Lung (tissue), 12 donors: Measurements from ENCODE around the gene GALM. TPM values are rescaled to one million over a fixed set of nuclear protein-coding genes. Genes with fewer than 3 reads are reported as not detected.

Source experiments
- ATAC-seq: fragments of 200-7000 bp; cut with Tn5 transposase; one replicate; pipeline ENCODE4 v1.9.1; 2020; ENCODE audit warnings: moderate number of reproducible peaks; ENCODE audit not compliant: insufficient read depth, low FRiP score
- DNase-seq, 3 donors: peaks; one replicate each; pipeline ENCODE4 v3.0.0-alpha.2; 2013 to 2017
- H3K27ac ChIP-seq, 2 donors: one replicate each; pipeline ENCODE4 v1.5.1; 2013; ENCODE audit warnings: mild to moderate bottlenecking in 2 of 2, moderate library complexity in 2 of 2, control low read depth in 1 of 2, inconsistent platforms in 1 of 2, low read depth in 1 of 2, low read length in 1 of 2
- H3K27me3 ChIP-seq, 3 donors: one replicate each; pipeline ENCODE4 v1.5.1; 2013; ENCODE audit warnings: low read length in 2 of 3; ENCODE audit not compliant: control insufficient read depth in 3 of 3, insufficient read depth in 3 of 3
- H3K36me3 ChIP-seq, 4 donors: one replicate each; pipeline ENCODE4 v1.5.1; 2013; ENCODE audit warnings: low read length in 4 of 4, mild to moderate bottlenecking in 1 of 4, moderate library complexity in 1 of 4; ENCODE audit not compliant: control insufficient read depth in 4 of 4, insufficient read depth in 4 of 4
- H3K4me1 ChIP-seq, 5 donors: one replicate each; pipeline ENCODE4 v1.5.1; 2013; ENCODE audit warnings: low read length in 5 of 5, mild to moderate bottlenecking in 2 of 5, moderate library complexity in 1 of 5; ENCODE audit not compliant: control insufficient read depth in 5 of 5, insufficient read depth in 5 of 5
- H3K4me3 ChIP-seq: one replicate; pipeline ENCODE4 v1.5.1; 2013; ENCODE audit warnings: mild to moderate bottlenecking, control low read depth, moderate library complexity
- H3K9ac ChIP-seq, 2 donors: one replicate each; pipeline ENCODE4 v1.5.1; 2013; ENCODE audit warnings: low read length in 2 of 2, control low read depth in 1 of 2; ENCODE audit not compliant: insufficient read depth in 1 of 2
- H3K9me3 ChIP-seq, 4 donors: one replicate each; pipeline ENCODE4 v1.5.1; 2013; ENCODE audit warnings: low read length in 3 of 4, mild to moderate bottlenecking in 1 of 4, moderate library complexity in 1 of 4; ENCODE audit not compliant: control insufficient read depth in 4 of 4, insufficient read depth in 3 of 4
- CTCF ChIP-seq: IDR thresholded peaks from 2 replicates; pipeline ENCODE4 v1.5.1; 2012; ENCODE audit warnings: mild to moderate bottlenecking; ENCODE audit errors: control extremely low read depth, extremely low read depth
- WGBS, 2 donors: extraction: QIAGEN DNeasy Blood & Tissue Kit; methylation state at CpG; one replicate each; pipeline ENCODE4 v1.1.7; 2013; 5-methylcytosine and 5-hydroxymethylcytosine counted together
- polyA plus RNA-seq, 2 donors: library from polyadenylated mRNA; stranded (reverse); fragments of 200-250 nt; gene quantifications; one replicate each; pipeline ENCODE4 v1.2.1, GENCODE V29; 2013
- total RNA-seq, 2 donors: library from RNA; depleted of rRNA in 1 of 2; stranded (reverse); fragments of >200 nt in 1 of 2; gene quantifications; one replicate each; pipeline ENCODE4 v1.2.1, GENCODE V29; 2014 to 2021
- donor health status: control.
- donor health status: control.
- donor health status: Bipolar disorder and iron deficiency.
- donor health status: healthy.
- donor health status: DM: yes; HTN: yes; CAD: no.

Gene GALM
- total and polyA plus RNA-seq, 4 donors, result 7.6 to 25.5 (median 14.1) TPM

- no peak for ATAC-seq
- no peaks in the 10 kb centered on the region for H3K36me3 ChIP-seq
- 76 to 84% methylated on average over 10 of the region's 10 CpGs for WGBS, 2 donors
These were observed 12.0 kb upstream of the GALM start for GRCh38 chr2:38653715-38654527.

GRCh38 chr2:38654528-38655381 is 11.2 kb upstream of the GALM start:
- DNase-seq, result no peak
- no peak for TF ChIP-seq CTCF
- Histone ChIP-seq H3K4me3 (no peak overlapping the region), H3K9me3 (no peaks in the 10 kb centered on the region), H3K27me3 (no peaks in the 10 kb centered on the region), H3K9ac (no peak overlapping the region), H3K27ac (no peak overlapping the region), H3K4me1 (no peaks in the 10 kb centered on the region), H3K36me3 (no peaks in the 10 kb centered on the region)
- ATAC-seq, result no peak
- 51 to 69% methylated on average over 13 of the region's 13 CpGs for WGBS, 2 donors

More at GRCh38 chr2:38653715-38654527, 12.0 kb upstream of the GALM start:
- Histone ChIP-seq H3K27me3 (no peaks in the 10 kb centered on the region), H3K9ac (no peak overlapping the region), H3K9me3 (no peaks in the 10 kb centered on the region), H3K4me1 (no peaks in the 10 kb centered on the region), H3K4me3 (no peak overlapping the region), H3K27ac (no peak overlapping the region)
- no peak for DNase-seq
- TF ChIP-seq CTCF, result no peak

- no peaks in the 10 kb centered on the region for H3K4me1 ChIP-seq
- no peak overlapping the region for H3K9ac ChIP-seq
- no peaks in the 10 kb centered on the region for H3K9me3 ChIP-seq
- WGBS, 2 donors, result 95 to 100% methylated on average over 1 of the region's 1 CpG
- no peak overlapping the region for H3K27ac ChIP-seq
- no peak for ATAC-seq
- DNase-seq, result no peak
- no peak for TF ChIP-seq CTCF
- no peak overlapping the region for H3K4me3 ChIP-seq
- no peaks in the 10 kb centered on the region for H3K36me3 ChIP-seq
- no peaks in the 10 kb centered on the region for H3K27me3 ChIP-seq
These were observed 10.5 kb upstream of the GALM start for GRCh38 chr2:38655441-38655840.
